GM21529 (cell line): Measurements from ENCODE around the gene ZNF467.

Experiments
- ATAC-seq: cut with Tn5 transposase; IDR thresholded peaks from one replicate; pipeline ENCODE4 v1.9.1; 2021; ENCODE audit not compliant: unreplicated experiment

The ZNF467 gene

GRCh38 chr7:149729586-149729982 lies 43.8 kb downstream of the ZNF467 start:
- ATAC-seq, result no peak

GRCh38 chr7:149728491-149729375 lies 44.7 kb downstream of the ZNF467 start:
- no peak for ATAC-seq

DNA sequence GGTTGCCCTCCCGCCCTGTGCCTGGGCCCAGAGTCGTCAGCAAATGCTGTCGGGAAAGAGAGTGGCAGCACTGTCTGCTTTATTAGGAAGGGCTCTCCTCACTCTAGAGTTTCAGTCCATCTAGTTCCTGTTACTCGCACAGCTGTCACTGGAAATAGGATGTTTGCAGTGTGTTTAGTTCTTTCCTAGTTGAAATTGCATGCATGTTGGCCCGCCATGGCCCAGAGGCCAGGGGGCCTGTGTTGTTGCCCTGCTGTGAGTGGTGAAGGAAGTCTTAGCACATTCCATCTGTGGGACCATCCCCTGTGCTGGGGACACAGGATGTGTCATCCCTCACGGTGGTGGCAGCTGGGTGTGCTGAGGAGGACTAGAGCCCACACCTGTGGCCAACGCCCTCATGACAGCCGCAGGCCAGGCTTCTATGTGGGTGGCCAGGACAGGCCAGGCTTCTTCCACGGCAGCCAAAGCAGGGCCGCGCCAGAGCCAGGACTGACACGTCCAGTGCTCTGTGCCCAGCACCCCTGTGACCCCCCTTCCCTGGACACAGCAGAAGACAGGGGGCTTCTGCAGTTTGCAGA lies 45.4 kb downstream of the ZNF467 start:
- ATAC-seq, result no peak

DNA sequence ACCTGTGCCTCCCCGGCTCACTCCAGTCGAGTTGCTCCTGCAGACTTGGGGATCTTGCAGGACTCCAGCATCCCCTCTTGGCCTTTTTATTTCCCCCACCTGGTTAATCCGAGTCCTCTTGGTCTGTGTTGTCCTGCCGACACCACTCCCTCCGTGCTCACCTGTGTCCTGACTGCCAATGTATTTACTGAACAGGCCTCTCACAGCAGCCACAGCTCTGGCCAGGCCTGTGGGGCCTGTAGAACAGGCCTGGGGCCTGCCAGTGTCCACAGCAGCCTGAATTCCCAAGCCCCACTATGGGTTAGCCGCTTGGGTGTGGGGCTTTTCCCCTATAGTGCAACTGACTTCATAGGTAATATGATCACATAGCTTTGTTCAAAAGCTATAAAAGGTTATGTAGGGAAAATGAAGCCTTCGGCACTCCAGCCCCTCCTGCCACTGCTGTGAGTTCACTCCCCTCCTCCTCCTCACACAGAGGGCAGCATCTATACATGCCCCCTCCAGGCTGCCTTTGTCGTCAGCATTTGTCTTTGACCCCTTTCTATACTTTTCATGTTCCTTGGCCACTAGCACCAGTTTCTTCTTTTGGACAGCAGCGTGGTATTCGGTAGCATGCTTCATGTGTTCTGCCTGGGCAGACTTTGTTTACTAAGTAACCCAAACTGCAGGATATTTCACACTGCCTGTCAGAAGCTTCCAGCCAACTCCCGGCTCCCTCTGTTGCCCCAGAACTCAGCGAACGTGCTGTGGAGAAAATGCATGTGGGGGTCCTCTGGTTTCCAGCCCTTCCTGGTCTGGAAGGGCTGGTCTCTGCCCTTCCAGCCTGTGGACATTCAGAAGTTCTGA lies 46.1 kb downstream of the ZNF467 start:
- no peak for ATAC-seq

DNA sequence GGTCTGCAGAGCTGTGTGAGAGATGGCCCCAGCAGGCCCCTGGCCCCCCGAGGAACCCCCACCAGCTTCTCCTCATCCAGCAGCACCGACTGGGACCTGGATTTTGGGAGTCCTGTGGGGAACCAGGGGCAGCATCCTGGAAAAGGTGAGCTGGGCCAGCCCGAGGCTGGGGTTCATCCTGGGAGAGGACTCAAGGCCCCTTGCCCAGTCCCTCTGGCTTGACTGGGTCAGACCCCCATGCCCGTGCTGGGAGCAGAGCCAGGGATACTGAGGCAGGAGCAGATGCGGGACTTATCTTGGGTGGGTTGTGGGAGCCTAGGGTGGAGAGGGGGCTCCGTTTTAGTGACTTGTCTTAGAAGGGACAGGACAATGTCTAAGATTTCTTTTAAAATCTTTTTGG lies 47.5 kb downstream of the ZNF467 start:
- no peak for ATAC-seq

- ATAC-seq, result no peak
These were observed 48.0 kb downstream of the ZNF467 start for GRCh38 chr7:149725426-149725821.

DNA sequence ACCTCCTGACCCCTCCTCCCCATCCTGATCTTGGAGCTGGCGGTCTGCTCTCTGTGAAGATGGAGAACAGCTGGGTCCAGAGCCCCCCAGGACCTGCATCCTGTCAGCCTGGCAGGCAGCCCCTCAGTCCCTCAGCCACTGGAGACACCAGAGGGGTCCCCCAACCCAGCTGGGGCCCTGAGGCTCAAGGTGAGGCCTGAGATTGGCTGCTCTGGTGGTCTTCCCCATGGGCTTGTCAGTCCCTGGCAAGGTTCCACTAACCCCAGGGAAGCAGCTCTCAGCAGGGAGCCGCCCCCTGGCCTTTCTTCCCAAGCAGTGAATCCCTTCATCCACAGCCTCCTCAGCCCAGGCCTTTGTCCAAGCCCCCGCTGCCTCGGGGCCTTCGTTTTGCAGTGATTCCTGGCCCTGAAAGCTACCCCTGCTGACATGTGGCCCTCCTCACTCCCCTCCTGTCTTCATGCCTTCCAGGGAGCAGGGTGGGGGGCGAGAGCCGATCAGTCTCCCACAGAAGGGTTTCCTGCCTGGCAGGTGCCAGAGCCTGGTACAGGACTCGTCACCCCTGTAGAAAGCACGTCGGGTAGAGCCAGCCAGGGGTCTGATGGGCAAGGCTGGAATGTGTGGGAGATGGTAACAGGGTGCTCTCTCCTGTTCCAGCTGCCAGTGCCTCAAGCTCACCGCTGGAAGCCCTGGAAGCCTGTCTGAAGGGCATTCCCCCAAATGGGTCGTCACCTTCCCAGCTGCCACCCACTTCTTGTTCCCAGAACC lies 48.5 kb downstream of the ZNF467 start:
- ATAC-seq, result no peak

DNA sequence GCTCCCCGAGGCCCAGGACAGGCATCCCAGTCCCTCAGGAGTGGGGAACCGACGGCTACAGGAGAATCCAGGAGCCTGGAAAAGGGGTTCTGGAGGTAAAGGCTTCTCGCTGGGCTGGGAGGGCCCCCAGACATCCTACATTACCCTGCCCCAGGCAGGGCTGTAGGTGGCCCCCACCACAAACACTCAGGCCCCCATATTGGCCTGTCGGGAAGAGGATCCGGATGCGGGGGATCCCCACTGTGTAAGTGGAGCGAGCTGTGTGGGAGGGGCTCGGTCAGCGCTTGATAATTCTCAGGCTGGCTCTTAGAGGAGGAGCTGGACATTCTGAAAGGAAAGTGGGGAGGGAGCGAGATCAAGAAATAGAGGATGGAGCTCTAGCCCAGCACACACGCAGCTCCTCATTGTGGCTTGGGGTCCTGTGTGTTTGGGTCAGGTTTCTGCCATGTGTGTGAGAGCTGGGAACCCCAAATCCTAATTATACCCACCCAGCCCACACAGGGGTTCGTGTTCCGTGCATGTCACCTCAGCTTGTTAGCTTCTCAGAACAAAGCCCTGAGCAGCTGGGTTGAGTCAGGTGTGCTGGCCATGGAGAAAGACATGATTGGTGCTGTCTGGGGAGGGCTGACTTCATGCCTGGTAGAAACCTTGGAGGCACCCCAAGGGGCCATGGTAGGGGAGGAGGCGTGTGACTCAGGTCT lies 49.4 kb downstream of the ZNF467 start:
- ATAC-seq, result no peak

DNA sequence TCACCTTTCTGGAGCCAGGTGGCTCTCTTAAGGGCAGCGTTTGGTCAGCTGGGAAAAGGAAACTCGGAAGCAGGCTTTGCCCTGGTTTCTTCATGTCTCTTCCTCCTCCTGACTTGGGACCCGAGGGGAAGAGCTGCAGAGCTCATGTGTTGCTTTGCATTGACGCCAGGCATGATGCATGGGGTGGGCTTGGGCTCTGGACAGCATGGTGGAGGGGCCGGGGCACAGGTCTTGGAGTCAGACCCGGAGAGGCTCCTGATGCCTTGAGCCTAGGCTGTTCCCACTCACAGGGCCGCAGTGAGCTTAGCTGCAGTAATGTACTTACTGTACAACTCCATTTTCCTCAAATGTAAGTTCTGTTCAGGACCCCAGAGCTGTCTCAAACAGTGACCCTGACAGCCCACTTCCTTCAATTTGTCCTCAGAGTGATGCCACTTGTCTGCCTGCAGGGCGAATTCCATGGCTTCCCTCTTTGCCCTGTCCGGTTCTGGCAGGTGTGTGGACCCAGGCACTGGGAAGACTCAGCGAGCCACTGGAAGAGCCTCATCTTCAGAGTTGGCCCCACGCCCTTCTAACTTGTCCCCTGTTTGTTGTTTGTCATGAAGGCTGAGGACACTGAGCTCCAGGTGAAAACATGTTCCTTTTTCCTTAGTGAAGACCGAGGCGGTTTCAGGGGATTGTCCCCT lies 50.2 kb downstream of the ZNF467 start:
- no peak for ATAC-seq

GRCh38 chr7:149722356-149722957 lies 50.9 kb downstream of the ZNF467 start:
- no peak for ATAC-seq

GRCh38 chr7:149721084-149721601 lies 52.2 kb downstream of the ZNF467 start:
- ATAC-seq, result no peak

DNA sequence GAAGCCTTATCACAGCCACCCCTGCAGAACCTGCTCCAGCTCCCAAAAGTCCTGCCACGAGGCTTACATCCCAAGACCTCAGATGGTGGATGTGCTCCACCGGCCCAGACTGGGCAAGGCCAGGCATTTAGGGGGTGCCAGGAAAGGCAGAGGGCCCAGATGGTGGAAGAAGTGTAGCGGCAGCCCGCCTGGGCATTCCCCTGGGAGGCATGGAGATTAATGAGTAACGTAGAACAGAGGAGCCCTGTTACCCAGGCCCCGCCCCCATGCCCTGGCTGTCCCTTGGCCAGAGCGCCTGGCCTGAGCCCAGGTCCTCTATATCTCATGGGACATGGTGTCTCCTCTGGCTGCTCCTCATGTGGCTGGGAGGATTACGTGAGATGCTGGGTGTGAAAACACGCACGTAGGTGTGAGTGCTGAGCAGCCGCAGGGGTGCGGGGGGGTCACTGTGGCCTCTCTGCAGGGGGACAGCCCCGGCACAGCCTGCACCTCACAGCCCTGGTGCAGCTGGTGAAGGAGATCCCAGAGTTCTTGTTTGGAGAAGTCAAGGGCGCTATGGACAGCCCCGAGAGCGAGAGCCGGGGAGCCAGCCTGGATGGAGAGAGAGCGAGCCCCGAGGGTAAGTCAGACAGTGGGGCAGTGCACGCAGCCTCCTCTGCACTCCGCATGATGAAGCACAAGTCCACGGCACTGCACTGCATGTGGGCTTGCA lies 52.9 kb downstream of the ZNF467 start:
- ATAC-seq, result no peak

- peak; percentile 33 for ATAC-seq
These were observed 53.5 kb downstream of the ZNF467 start for GRCh38 chr7:149719912-149720335.

- ATAC-seq, result no peak
These were observed 54.1 kb downstream of the ZNF467 start for GRCh38 chr7:149719050-149719899.

DNA sequence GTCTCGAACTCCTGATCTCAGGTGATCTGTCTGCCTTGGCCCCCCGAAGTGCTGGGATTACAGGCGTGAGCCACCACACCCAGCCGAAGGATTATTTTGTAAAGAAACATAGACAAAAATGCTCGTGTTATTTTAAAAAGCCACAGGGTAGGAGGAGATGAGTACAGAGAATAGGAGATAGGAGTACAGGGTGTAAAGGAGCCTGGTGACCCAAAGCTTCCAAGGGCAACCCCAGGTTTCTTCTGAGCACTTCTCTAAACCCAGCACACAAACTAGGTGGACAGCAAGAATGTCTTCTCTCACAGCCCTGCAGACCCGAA lies 54.7 kb downstream of the ZNF467 start:
- no peak for ATAC-seq

- ATAC-seq, result no peak
These were observed 55.9 kb downstream of the ZNF467 start for GRCh38 chr7:149717481-149717880.

DNA sequence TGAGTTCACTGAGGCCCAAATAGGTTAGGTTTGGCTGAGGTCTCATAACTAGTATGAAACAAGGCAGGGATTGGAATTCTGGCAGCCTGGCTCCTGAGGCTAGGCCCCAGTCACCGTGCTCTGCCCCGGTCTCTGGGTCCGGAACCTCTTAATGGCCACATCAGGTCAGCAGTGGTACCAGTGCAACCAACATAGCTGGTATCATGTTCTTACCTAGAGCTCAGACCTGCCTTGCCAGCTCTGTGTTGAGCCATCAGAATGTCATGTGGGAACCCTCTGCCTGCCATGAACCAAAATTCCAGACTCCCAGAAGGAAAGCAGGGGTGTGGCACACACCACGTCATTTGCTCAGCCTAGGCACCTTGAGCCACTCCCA lies 56.5 kb downstream of the ZNF467 start:
- no peak for ATAC-seq
